Uterus (tissue), 2 donors: ENCODE results near the gene DTX2.

Experiments used
- POLR2A ChIP-seq, 2 donors: fragments of 450-650 bp; IDR thresholded peaks; one replicate each; pipeline ENCODE4 v1.6.1; 2016; ENCODE audit warnings: antibody characterized with exemption in 2 of 2, mild to moderate bottlenecking in 1 of 2, moderate library complexity in 1 of 2
- TF ChIP-seq, protein P1 (sequence below), 4 experiments: fragments of 200-600 bp in 2 of 4; fragments of 450-650 bp in 2 of 4; sonication (generic) in 2 of 4; IDR thresholded peaks; one replicate each; pipeline ENCODE4 v1.5.1; 2016 to 2019; ENCODE audit warnings: antibody characterized with exemption in 4 of 4, mild to moderate bottlenecking in 2 of 4, moderate library complexity in 1 of 4

DNA sequence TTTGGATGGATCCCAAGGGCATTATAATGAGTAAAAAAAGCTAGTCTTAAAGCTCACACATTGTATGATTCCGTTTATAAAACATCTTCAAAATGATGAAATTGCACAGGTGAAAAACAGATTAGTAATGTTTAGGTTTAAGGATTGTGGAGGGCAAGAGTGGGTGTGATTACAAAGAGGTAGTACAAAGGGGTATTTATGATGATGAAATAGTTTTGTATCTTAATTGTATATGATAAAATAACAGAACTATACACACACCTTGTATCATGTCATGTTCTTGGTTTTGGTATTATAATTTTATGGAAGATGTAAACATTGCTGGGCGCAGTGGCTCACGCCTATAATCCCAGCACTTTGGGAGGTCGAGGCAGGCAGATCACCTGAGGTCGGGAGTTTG, 49.3 kb upstream of the DTX2 start:
- TF ChIP-seq, protein P1, sequence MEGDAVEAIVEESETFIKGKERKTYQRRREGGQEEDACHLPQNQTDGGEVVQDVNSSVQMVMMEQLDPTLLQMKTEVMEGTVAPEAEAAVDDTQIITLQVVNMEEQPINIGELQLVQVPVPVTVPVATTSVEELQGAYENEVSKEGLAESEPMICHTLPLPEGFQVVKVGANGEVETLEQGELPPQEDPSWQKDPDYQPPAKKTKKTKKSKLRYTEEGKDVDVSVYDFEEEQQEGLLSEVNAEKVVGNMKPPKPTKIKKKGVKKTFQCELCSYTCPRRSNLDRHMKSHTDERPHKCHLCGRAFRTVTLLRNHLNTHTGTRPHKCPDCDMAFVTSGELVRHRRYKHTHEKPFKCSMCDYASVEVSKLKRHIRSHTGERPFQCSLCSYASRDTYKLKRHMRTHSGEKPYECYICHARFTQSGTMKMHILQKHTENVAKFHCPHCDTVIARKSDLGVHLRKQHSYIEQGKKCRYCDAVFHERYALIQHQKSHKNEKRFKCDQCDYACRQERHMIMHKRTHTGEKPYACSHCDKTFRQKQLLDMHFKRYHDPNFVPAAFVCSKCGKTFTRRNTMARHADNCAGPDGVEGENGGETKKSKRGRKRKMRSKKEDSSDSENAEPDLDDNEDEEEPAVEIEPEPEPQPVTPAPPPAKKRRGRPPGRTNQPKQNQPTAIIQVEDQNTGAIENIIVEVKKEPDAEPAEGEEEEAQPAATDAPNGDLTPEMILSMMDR (IDR thresholded peaks at IDR 0.05): no peak
- no peak for TF ChIP-seq POLR2A (IDR thresholded peaks at IDR 0.05)
